ENCODE data around the gene MUC4.
"Not testable (repeated sequence)": the region's sequence is repeated elsewhere in the genome, so short reads cannot be mapped to it uniquely, and the experiment has no call there.

Gene MUC4

GRCh38 chr3:195727606-195728195 lies 84.0 kb downstream of the MUC4 start:
- no peak for TF ChIP-seq CTCF (IDR thresholded peaks at IDR 0.05; ENCODE audit: low read depth, low read length)
- DNase-seq (ENCODE audit: low read depth in 2 of 2), result no peak
- no peak overlapping the region for H3K4me3 ChIP-seq (replicated peaks in 1 of 2; ENCODE audit: low read depth in 2 of 2, low read length in 2 of 2)

GRCh38 chr3:195725916-195726740 lies 85.6 kb downstream of the MUC4 start:
- not testable (repeated sequence) for H3K4me3 ChIP-seq (replicated peaks in 1 of 2; ENCODE audit: low read depth in 2 of 2, low read length in 2 of 2); DNase-seq (ENCODE audit: low read depth in 2 of 2)

- not testable (repeated sequence) for H3K4me3 ChIP-seq (replicated peaks in 1 of 2; ENCODE audit: low read depth in 2 of 2, low read length in 2 of 2)
Observed at GRCh38 chr3:195724363-195724762, 87.4 kb downstream of the MUC4 start.

GRCh38 chr3:195722996-195723345 lies 88.8 kb downstream of the MUC4 start:
- H3K4me3 ChIP-seq (replicated peaks in 1 of 2; ENCODE audit: low read depth in 2 of 2, low read length in 2 of 2); DNase-seq (ENCODE audit: low read depth in 2 of 2): not testable (repeated sequence)

More at GRCh38 chr3:195724363-195724762, 87.4 kb downstream of the MUC4 start:
- not testable (repeated sequence) for DNase-seq (ENCODE audit: low read depth in 2 of 2)

- H3K4me3 ChIP-seq (replicated peaks in 1 of 2; ENCODE audit: low read depth in 2 of 2, low read length in 2 of 2); DNase-seq (ENCODE audit: low read depth in 2 of 2): not testable (repeated sequence)
Observed at GRCh38 chr3:195722139-195722995, 89.4 kb downstream of the MUC4 start.

GRCh38 chr3:195720831-195721506 lies 90.8 kb downstream of the MUC4 start, which contains the start of gene MUC20:
Gene MUC20, plus strand, starts transcription at chr3:195720978. Its CDS starts 30 bp downstream, at chr3:195721008.
- not testable (repeated sequence) for DNase-seq (ENCODE audit: low read depth in 2 of 2); H3K4me3 ChIP-seq (replicated peaks in 1 of 2; ENCODE audit: low read depth in 2 of 2, low read length in 2 of 2)

- not testable (repeated sequence) for DNase-seq (ENCODE audit: low read depth in 2 of 2); H3K4me3 ChIP-seq (replicated peaks in 1 of 2; ENCODE audit: low read depth in 2 of 2, low read length in 2 of 2)
Observed at GRCh38 chr3:195719514-195720254, 92.0 kb downstream of the MUC4 start.

- DNase-seq (ENCODE audit: low read depth in 2 of 2), result no peak
- no peak overlapping the region for H3K4me3 ChIP-seq (replicated peaks in 1 of 2; ENCODE audit: low read depth in 2 of 2, low read length in 2 of 2)
- no peak for TF ChIP-seq CTCF (IDR thresholded peaks at IDR 0.05; ENCODE audit: low read depth, low read length)
Observed at GRCh38 chr3:195718477-195718984, 93.2 kb downstream of the MUC4 start.

GRCh38 chr3:195717852-195718476 lies 93.8 kb downstream of the MUC4 start:
- TF ChIP-seq CTCF (IDR thresholded peaks at IDR 0.05; ENCODE audit: low read depth, low read length), result no peak
- H3K4me3 ChIP-seq (replicated peaks in 1 of 2; ENCODE audit: low read depth in 2 of 2, low read length in 2 of 2), result no peak overlapping the region
- DNase-seq (ENCODE audit: low read depth in 2 of 2), result no peak
